ENCODE measurements around the gene VARS2.
"Not testable (repeated sequence)": the region's sequence is repeated elsewhere in the genome, so short reads cannot be mapped to it uniquely, and the experiment has no call there.

The VARS2 gene

DNA sequence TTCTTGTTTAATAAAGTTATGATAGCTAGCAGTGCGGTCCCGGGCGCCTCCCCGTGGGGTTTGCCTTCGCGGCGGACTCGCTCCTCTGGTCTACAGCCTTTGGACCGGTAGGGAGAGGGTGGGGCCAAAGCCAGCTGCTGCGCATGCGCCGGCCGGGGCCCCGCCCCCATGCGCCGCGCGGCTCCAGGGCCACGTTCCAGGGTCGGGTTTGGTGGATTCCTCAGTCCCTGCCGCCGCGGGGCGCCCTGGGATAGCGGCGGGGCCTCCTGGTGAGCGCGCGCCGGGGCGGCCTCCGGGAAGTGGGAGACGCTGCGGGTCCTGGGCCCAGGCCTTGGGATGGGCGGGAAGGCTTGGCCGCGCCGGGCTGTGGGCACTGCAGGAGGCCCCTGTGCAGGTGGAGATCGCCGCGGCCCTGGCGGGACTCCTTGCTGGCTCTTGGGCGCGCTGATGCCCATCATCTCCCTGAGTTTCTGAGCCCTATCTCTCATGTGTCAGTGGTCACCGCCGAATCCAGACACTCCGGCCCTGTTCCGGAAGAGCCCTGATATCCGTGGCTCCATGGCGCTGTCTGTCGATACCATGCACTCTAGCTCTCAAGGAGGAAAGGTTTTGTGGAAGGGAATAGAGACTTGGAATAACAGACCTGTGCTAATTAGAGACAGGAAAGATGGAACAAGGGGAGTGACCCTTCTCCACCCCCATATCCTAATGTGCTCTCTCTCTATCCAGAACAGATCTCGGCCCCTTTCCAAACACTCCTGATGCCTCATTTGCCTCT lies at the start of gene VARS2:
TSS of gene VARS2 (plus strand) at position 163 of the 778 bp plus-strand sequence. CDS start at position 762, 599 bp downstream.
- Mint-ChIP-seq H3K27me3 (no peaks in the 10 kb centered on the region), H3K9me3 (no peaks in the 10 kb centered on the region), H3K27ac (peak within 1 kb of the TSS; percentile 93), H3K36me3 (peaks cover 48 to 59% of the 10 kb centered on the region in 2 donors), H3K4me1 (peaks cover 28 to 67% of the 10 kb centered on the region in 2 donors), H3K4me3 (peak within 1 kb of the TSS; percentile 90 to 98)
- peak; percentile 96 to 97 for ATAC-seq (replicated peaks)
- peak; percentile 88 for DNase-seq

DNA sequence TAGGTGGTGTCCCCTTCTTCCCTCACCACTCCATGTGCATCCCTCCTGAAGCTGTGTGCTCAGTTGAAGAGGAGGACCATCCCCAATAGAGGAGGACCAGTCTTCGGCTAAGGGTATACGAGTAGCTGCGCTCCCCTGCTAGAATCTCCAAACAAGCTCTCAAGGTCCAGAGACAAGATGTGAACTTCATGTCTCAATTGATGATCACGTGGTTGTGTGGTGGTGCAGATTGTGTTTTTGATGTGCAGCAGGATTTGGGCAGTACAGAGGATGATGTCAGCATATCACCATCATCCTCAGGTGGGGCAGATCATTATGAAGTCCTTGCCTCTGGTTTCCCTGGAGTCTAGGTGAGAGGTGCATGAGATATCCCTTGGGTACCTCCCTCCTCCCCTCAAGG lies 49.7 kb upstream of the VARS2 start:
- Mint-ChIP-seq H3K4me3 (no peak overlapping the region), H3K36me3 (peaks cover 8 to 17% of the 10 kb centered on the region in 2 donors), H3K4me1 (peaks cover 7 to 15% of the 10 kb centered on the region in 2 donors), H3K27ac (no peak overlapping the region), H3K27me3 (no peaks in the 10 kb centered on the region), H3K9me3 (peaks cover 11 to 14% of the 10 kb centered on the region in 2 donors)
- DNase-seq (no peak), ATAC-seq (replicated peaks) (no peak)

DNA sequence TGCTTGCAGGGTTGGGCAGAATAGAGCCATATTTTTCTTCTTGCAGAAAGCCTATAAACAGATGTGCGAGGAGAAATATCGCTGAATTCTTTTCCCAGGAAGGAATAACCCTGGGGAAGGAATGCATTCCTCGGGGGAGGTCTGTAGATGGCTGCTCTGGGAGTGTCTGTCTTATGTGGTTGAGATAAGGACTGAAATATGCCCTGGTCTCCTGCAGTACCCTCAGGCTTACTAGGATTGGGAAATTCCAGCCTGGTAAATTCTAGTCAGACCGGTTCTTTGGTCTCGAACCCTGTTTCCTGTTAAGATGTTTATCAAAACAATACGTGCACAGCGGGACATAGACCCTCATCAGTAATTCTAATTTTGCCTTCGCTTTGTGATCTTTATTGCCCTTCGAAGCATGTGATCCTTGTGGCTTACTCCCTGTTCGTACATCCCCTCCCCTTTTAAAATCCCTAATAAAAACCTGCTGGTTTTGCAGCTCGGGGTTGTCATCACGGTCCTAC lies 44.7 kb upstream of the VARS2 start:
- ATAC-seq (replicated peaks) = not testable (repeated sequence)

DNA sequence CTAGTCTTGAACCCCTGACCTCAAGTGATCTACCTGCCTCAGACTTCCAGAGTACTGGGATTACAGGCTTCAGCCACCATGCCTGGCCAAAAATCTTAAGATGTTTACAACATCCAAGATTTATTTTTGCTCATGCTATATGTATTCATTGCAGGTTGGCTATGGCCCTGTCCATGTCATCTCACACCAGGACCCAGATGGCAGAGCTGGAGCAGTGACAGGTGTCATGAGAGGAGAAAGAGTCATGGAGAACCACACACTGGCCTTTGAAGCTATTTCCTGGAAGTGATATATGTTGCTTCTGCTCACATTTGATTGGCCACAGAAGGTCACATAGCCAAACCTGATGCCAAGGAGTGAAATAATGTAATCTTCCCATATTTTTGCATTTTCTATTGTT lies 43.5 kb upstream of the VARS2 start:
- Mint-ChIP-seq H3K27ac (no peak overlapping the region), H3K4me3 (no peak overlapping the region), H3K9me3 (peaks cover 18 to 19% of the 10 kb centered on the region in 2 donors), H3K36me3 (peaks cover 5 to 13% of the 10 kb centered on the region in 2 donors), H3K27me3 (no peaks in the 10 kb centered on the region), H3K4me1 (peaks cover 0 to under 1% of the 10 kb centered on the region in 2 donors)
- ATAC-seq (replicated peaks) (no peak), DNase-seq (no peak)

More for the DNA sequence above, 44.7 kb upstream of the VARS2 start:
- Mint-ChIP-seq H3K36me3 (peaks cover 5 to 13% of the 10 kb centered on the region in 2 donors), H3K9me3 (peaks cover 18 to 19% of the 10 kb centered on the region in 2 donors)
- DNase-seq, H3K27ac Mint-ChIP-seq, H3K4me1 Mint-ChIP-seq, H3K27me3 Mint-ChIP-seq, H3K4me3 Mint-ChIP-seq: not testable (repeated sequence)

DNA sequence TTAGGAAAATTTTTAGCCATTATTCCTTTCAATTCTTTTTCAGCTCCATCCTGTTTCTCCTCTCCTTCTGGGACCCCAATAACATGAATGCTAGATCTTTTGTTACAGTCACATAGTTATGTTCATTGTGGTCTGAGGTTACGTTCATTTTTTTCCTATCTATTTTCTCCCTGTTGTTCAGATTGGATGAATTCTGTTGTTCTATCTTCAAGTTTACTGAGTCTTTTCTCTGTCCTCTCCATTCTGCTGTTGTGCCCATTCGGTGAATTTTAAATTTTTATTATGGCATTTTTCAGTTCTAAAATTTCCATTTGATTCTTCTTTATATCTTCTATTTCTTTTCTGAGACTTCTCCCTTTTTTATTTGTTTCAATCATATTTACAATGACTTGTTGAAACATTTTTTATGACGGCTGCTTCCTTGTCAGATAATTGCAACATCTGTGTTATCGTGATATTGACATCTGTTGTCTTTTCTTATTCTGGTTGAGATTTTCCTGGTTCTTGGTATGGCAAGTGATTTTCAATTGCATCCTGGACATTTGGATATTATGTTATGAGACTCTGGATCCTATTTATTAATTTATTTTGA lies 42.4 kb upstream of the VARS2 start:
- H3K4me3 Mint-ChIP-seq = no peak overlapping the region
- ATAC-seq (replicated peaks) (no peak), DNase-seq (no peak)
- H3K4me1 Mint-ChIP-seq = peaks cover 2 to 7% of the 10 kb centered on the region in 2 donors
- peaks cover 18 to 19% of the 10 kb centered on the region in 2 donors for H3K9me3 Mint-ChIP-seq
- peaks cover 5 to 13% of the 10 kb centered on the region in 2 donors for H3K36me3 Mint-ChIP-seq
- H3K27me3 Mint-ChIP-seq = no peaks in the 10 kb centered on the region
- H3K27ac Mint-ChIP-seq = no peak overlapping the region

DNA sequence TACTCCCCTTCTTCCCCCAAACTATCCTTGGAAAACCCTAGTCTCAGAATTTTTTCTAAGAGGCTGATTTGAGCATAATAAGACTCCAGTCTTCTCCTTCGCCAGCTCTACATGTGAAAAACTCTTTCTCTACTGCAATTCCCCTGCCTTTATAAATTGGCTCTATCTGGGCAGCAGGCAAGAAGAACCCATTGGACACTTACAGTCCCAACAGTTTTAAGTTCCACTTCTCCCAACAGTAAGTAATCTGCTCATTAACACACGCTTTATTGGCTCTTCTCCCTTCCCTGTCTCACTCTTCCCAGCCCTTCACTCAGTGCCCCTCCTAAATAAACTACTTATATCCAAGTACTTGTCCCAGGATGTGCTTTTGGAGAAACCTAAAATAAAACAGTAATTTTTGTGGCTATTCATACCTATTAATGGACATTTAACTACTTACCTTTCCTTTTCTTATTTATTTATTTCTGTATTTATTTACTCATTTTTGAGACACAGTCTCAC lies 40.8 kb upstream of the VARS2 start:
- DNase-seq (no peak), ATAC-seq (replicated peaks) (no peak)
- Mint-ChIP-seq H3K27me3 (no peaks in the 10 kb centered on the region), H3K9me3 (peaks cover 18 to 19% of the 10 kb centered on the region in 2 donors), H3K36me3 (peaks cover 5 to 13% of the 10 kb centered on the region in 2 donors), H3K4me3 (no peak overlapping the region), H3K27ac (no peak overlapping the region), H3K4me1 (peaks cover 11 to 22% of the 10 kb centered on the region in 2 donors)

DNA sequence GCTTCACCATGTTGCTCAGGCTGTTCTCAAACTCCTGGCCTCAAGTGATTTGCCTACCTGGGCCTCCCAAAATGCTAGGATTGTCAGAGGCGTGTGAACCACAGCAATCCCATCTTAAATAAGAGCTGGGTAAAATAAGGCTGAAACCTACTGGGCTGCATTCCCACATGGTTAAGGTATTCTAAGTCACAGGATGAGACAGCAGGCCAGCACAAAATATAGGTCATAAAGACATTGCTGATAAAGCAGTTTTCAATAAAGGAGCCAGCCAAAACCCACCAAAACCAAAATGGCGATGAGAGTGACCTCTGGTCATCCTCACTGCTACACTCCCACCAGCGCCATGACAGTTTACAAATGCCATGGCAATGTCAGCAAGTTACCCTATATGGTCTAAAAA lies 40.2 kb upstream of the VARS2 start:
- not testable (repeated sequence) for H3K4me3 Mint-ChIP-seq; H3K27me3 Mint-ChIP-seq; ATAC-seq (replicated peaks); DNase-seq; H3K27ac Mint-ChIP-seq
- H3K4me1 Mint-ChIP-seq = peaks cover 13 to 28% of the 10 kb centered on the region in 2 donors
- peaks cover 5 to 13% of the 10 kb centered on the region in 2 donors for H3K36me3 Mint-ChIP-seq
- H3K9me3 Mint-ChIP-seq = peaks cover 18% of the 10 kb centered on the region in 2 donors

DNA sequence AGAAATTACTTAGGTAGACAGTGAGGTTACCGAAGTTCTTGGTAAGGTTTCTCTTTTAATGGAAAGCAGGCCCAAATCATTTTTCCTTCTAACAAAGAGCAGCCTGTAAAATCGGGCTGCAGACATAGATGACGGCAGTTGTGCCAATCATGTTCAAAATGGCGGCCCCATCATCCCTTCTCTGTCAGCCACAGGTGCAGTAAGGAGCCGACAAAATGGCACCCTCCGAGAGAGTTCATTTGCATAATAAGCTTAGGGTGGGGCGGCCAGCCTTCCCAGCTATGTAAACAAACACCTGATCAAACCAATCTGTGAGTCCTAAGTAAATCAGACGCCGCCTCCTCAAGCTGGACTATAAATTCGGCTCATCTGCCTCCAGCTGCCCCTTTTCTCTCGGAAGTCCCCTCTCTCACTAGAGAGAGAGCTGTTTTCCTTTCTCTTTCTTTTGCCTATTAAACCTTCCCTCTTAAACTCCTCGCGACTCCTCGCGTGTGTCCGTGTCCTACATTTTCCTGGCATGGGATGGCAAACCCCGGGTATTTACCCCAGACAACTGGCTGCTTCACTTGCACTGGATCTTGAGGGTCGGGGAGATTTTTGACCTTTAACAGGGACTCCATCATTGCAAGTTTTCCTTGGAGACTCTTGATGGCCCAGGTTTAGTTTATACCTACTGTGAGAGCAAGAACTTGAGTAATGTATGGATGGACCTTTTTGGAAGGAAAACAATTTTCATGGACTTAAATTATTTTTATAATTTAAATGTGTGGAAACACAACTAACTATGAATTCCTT lies 38.6 kb upstream of the VARS2 start:
- DNase-seq = no peak
- H3K4me1 Mint-ChIP-seq = peaks cover 19 to 40% of the 10 kb centered on the region in 2 donors
- H3K27ac Mint-ChIP-seq = no peak overlapping the region
- peaks cover 5 to 9% of the 10 kb centered on the region in 2 donors for H3K36me3 Mint-ChIP-seq
- no peak overlapping the region for H3K4me3 Mint-ChIP-seq
- H3K27me3 Mint-ChIP-seq = no peaks in the 10 kb centered on the region
- no peak for ATAC-seq (replicated peaks)
- peaks cover 10 to 15% of the 10 kb centered on the region in 2 donors for H3K9me3 Mint-ChIP-seq

DNA sequence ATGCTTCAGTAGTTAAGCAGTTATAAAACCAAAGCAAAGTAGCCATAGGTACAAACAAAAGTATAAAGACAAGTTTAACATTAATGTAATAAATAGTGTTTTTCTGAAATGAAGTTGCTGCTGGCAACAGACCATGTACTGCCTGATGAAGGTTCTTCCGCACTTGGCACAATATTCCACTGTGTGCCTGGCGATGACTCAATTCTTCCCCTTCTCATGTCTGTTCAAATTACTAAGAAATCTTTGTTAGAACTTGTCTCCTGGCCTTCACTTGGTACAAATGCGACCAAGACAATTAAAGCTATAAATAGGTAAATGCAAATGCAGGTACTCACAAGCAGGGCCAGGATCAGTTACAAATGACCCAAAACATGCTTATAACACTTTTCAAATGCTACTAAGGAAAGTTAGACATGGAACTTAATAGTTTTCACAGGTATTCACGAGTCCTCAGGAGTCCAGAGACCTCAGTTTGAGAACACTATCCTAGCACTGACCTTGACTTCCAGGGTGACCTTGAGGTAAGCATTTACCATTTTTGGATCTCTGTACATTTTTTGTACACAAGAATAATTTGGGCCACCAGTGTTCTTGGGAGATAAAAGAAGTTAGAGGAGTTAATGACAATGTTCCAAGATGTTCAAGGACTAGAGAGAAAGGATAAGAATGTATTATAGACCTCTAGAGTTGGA lies 37.9 kb upstream of the VARS2 start:
- no peaks in the 10 kb centered on the region for H3K27me3 Mint-ChIP-seq
- peaks cover 22 to 47% of the 10 kb centered on the region in 2 donors for H3K4me1 Mint-ChIP-seq
- peaks cover 5 to 6% of the 10 kb centered on the region in 2 donors for H3K36me3 Mint-ChIP-seq
- peak; percentile 40 to 58 for ATAC-seq (replicated peaks)
- H3K27ac Mint-ChIP-seq = peak overlapping the region; percentile 39
- H3K9me3 Mint-ChIP-seq = peaks cover 7 to 12% of the 10 kb centered on the region in 2 donors
- DNase-seq = no peak
- H3K4me3 Mint-ChIP-seq = peak overlapping the region in 1 of 2 donors; percentile 15

DNA sequence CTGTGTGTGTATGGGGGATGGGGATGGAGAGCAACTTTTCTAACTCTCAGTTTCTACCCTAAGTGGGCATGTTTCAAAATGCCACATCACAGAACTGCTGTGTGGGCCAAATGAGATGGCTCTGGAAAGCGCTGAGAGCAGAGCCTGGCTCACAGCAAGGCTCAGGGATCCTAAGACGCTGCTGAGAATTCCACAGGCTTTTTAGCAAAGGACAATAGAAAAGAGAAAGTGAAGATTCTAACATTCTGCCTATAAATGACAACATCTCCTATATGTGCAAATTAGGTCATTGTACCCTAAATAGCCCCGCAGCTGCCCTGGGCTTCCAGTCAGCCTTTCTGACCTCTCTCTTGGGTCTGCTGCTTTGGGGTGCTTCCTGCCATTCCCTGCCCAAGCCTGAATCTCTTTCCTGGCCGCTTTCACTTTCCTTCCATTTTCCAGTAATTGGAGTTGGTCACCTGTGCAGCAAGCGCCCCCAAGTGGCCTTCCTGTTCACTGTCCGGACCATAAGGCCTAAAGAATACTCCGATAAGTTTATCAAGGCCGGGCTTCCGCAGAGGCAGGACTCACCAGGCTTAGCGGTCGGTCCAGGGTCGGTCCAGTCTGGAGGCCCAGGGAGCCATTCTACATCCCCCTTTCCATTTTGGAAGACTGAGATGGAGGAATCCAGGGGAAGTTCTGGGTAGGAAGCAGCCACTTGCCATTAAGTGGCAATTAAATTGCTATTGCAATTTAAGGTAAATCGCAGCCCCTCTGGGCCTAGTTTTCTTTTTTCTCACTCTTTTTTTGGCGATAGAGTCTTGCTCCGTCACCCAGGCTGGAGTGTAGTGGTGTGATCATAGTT lies 36.4 kb upstream of the VARS2 start:
- DNase-seq (peak; percentile 48), ATAC-seq (replicated peaks) (peak; percentile 84)
- H3K27me3 Mint-ChIP-seq = no peaks in the 10 kb centered on the region
- peak overlapping the region; percentile 60 to 80 for H3K4me3 Mint-ChIP-seq
- no peak overlapping the region for H3K27ac Mint-ChIP-seq
- H3K9me3 Mint-ChIP-seq = no peaks in the 10 kb centered on the region
- H3K4me1 Mint-ChIP-seq = peaks cover 33 to 61% of the 10 kb centered on the region in 2 donors
- H3K36me3 Mint-ChIP-seq = no peaks in the 10 kb centered on the region

DNA sequence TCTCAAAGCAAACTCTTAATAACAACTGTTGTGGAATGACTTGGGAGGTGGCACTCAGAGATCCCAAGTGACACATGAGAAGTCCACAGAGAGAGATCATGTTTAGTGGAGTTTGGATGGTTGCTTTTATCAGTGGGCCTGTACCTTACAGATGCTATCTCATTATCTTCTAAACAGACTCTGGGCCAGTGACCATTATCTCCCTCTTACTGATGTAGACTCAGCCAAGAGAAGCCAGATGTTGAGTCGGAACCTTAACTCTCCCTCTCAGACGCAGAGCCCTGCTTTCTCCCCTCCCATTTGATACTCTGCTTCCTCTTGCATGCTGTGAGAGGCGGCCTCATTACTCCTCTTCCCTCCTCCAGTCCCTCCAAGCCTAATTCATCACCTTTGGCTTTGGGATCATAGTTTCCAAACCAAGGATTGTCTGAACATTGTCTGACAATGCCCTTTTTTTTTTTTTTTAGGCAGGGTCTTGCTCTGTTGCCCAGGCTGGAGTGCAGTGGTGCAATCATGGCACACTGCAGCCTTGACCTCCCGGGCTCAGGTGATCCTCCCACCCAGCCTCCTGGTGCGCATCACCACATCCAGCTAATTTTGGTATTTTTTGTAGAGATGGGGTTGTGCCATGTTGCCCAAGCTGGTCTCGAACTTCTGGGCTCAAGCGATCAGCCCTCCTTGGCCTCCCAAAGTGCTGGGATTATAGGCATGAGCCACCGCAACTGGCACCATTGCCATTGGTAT lies 34.2 kb upstream of the VARS2 start:
- Mint-ChIP-seq H3K4me3 (no peak overlapping the region), H3K9me3 (no peaks in the 10 kb centered on the region), H3K36me3 (no peaks in the 10 kb centered on the region), H3K27ac (peak overlapping the region; percentile 32), H3K27me3 (no peaks in the 10 kb centered on the region), H3K4me1 (peaks cover 45 to 75% of the 10 kb centered on the region in 2 donors)
- DNase-seq (no peak), ATAC-seq (replicated peaks) (no peak)

DNA sequence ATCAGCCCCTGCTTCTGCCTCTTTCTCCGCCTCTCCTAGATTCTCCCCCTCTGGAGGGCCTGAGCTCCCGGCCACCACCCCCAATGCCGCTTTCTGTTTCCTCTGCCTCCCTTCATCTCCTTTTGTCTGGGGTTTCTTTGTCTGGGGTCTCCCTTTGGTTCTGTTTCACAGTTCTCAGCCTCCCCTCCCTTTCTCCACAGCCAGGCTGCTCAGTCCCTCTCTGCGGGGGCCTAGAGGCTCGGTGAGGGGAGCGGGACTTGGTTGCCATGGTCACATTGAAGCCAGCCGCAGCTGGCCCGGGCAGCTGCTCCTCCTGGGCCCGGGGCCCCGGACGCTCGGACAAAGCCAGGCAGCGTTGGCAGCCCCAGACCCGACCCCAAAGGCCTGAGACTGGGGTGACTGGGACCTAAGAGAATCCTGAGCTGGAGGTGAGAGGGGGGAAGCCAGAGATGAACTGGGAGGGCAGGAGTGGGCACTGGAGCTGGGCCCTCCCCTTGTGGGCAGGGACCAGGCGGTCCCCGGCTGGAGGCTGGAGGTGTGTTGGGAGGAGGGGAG lies 33.3 kb upstream of the VARS2 start:
- Mint-ChIP-seq H3K4me3 (no peak overlapping the region), H3K36me3 (no peaks in the 10 kb centered on the region), H3K4me1 (peaks cover 52 to 84% of the 10 kb centered on the region in 2 donors), H3K27ac (no peak overlapping the region), H3K27me3 (no peaks in the 10 kb centered on the region), H3K9me3 (no peaks in the 10 kb centered on the region)
- DNase-seq (no peak), ATAC-seq (replicated peaks) (no peak)
